ENCODE data around the gene POLR2I.

- TF ChIP-seq, protein P1, sequence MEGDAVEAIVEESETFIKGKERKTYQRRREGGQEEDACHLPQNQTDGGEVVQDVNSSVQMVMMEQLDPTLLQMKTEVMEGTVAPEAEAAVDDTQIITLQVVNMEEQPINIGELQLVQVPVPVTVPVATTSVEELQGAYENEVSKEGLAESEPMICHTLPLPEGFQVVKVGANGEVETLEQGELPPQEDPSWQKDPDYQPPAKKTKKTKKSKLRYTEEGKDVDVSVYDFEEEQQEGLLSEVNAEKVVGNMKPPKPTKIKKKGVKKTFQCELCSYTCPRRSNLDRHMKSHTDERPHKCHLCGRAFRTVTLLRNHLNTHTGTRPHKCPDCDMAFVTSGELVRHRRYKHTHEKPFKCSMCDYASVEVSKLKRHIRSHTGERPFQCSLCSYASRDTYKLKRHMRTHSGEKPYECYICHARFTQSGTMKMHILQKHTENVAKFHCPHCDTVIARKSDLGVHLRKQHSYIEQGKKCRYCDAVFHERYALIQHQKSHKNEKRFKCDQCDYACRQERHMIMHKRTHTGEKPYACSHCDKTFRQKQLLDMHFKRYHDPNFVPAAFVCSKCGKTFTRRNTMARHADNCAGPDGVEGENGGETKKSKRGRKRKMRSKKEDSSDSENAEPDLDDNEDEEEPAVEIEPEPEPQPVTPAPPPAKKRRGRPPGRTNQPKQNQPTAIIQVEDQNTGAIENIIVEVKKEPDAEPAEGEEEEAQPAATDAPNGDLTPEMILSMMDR (IDR thresholded peaks at IDR 0.05; ENCODE audit: low read length): no peak
- TF ChIP-seq EZH2phosphoT487 (IDR thresholded peaks at IDR 0.05; ENCODE audit: low read length): no peak
- TF ChIP-seq EZH2 (optimal IDR thresholded peaks at IDR 0.05; ENCODE audit: low read depth, low read length): no peak
Measured at GRCh38 chr19:36141039-36141927, 26.6 kb upstream of the POLR2I start.
